Fibroblast of lung (primary cell): Measurements from ENCODE around the gene NKD1. TPM values are rescaled to one million over a fixed set of nuclear protein-coding genes. Genes with fewer than 3 reads are reported as not detected.

Source experiments
- DNase-seq, 2 donors: peaks; one replicate each; pipeline versions ENCODE4 v3.0.0 to v3.0.0-alpha.2; 2010; ENCODE audit warnings: low read depth in 2 of 2
- H2AFZ ChIP-seq: 2 replicates; pipeline ENCODE4 v1.5.1; 2012; ENCODE audit warnings: low read length, control low read depth, inconsistent platforms
- H3K27ac ChIP-seq: 2 replicates; pipeline ENCODE4 v1.5.1; 2011; ENCODE audit warnings: low read length, control low read depth; ENCODE audit not compliant: insufficient read depth
- H3K27me3 ChIP-seq: 2 replicates; pipeline ENCODE4 v1.5.1; 2011; ENCODE audit warnings: mild to moderate bottlenecking, low read length; ENCODE audit not compliant: control insufficient read depth, insufficient read depth
- H3K36me3 ChIP-seq: 2 replicates; pipeline ENCODE4 v1.5.1; 2011; ENCODE audit warnings: low read length; ENCODE audit not compliant: control insufficient read depth, insufficient read depth
- H3K4me1 ChIP-seq: 2 replicates; pipeline ENCODE4 v1.5.1; 2011; ENCODE audit warnings: low read length; ENCODE audit not compliant: control insufficient read depth, insufficient read depth; ENCODE audit errors: extremely low read depth
- H3K4me2 ChIP-seq: 2 replicates; pipeline ENCODE4 v1.5.1; 2011; ENCODE audit warnings: low read length, control low read depth; ENCODE audit not compliant: insufficient read depth; ENCODE audit errors: extremely low read depth
- H3K4me3 ChIP-seq, 4 experiments: fragments of 200-600 bp in 1 of 4; sonication (generic) in 1 of 4; replicated peaks in 1 of 4; 2 replicates each; pipeline ENCODE4 v1.5.1; 2011 to 2016; ENCODE audit warnings: low read length in 4 of 4, low read depth in 3 of 4, mild to moderate bottlenecking in 3 of 4, control low read depth in 2 of 4, inconsistent platforms in 1 of 4, mixed read lengths in 1 of 4; ENCODE audit not compliant: insufficient read depth in 1 of 4; ENCODE audit errors: control extremely low read depth in 1 of 4
- H3K79me2 ChIP-seq: 2 replicates; pipeline ENCODE4 v1.5.1; 2012; ENCODE audit warnings: mild to moderate bottlenecking, low read length, inconsistent platforms; ENCODE audit not compliant: control insufficient read depth, insufficient read depth
- H3K9ac ChIP-seq: 2 replicates; pipeline ENCODE4 v1.5.1; 2011; ENCODE audit warnings: mild to moderate bottlenecking, low read length, control low read depth; ENCODE audit not compliant: insufficient read depth
- H3K9me3 ChIP-seq: 2 replicates; pipeline ENCODE4 v1.5.1; 2012; ENCODE audit warnings: low read depth, low read length; ENCODE audit not compliant: control insufficient read depth, insufficient read depth
- H4K20me1 ChIP-seq: 2 replicates; pipeline ENCODE4 v1.5.1; 2011; ENCODE audit warnings: low read length; ENCODE audit not compliant: control insufficient read depth, insufficient read depth; ENCODE audit errors: extremely low read depth
- EZH2 ChIP-seq: IDR thresholded peaks from 2 replicates; pipeline ENCODE4 v1.5.1; 2012; ENCODE audit warnings: low read length, control low read depth, mild to moderate bottlenecking; ENCODE audit errors: missing control alignments
- polyA plus RNA-seq, 2 donors: library from polyadenylated mRNA; depleted of rRNA in 1 of 2; stranded (reverse) in 1 of 2; unstranded in 1 of 2; fragments of >200 nt; gene quantifications; 2 replicates each; pipeline ENCODE4 v1.2.1, GENCODE V29; 2011 to 2012; ENCODE audit warnings: missing spikeins in 1 of 2
- total RNA-seq: library from RNA; depleted of rRNA; stranded (reverse); fragments of >200 nt; gene quantifications from 2 replicates; pipeline ENCODE4 v1.2.1, GENCODE V29; 2014
- TF ChIP-seq, protein P1 (sequence below), 2 donors: IDR thresholded peaks in 1 of 2; conservative IDR thresholded peaks in 1 of 2; 1 replicate in 1 of 2; 2 replicates in 1 of 2; pipeline ENCODE4 v1.5.1; 2011 to 2012; ENCODE audit warnings: low read length in 2 of 2, control low read depth in 1 of 2, inconsistent platforms in 1 of 2, low read depth in 1 of 2, mild to moderate bottlenecking in 1 of 2

NKD1 gene
- total and polyA plus RNA-seq, 2 donors (not counting 1 experiment from before 2014, with no cell fraction given), result under 0.01 to 0.12 TPM

GRCh38 chr16:50537533-50538290 is 10.5 kb upstream of the NKD1 start:
- no peak overlapping the region for H3K4me2 ChIP-seq
- H4K20me1 ChIP-seq, result no peaks in the 10 kb centered on the region
- no peak for DNase-seq
- H3K36me3 ChIP-seq, result no peaks in the 10 kb centered on the region
- TF ChIP-seq EZH2, result no peak
- TF ChIP-seq, protein P1, sequence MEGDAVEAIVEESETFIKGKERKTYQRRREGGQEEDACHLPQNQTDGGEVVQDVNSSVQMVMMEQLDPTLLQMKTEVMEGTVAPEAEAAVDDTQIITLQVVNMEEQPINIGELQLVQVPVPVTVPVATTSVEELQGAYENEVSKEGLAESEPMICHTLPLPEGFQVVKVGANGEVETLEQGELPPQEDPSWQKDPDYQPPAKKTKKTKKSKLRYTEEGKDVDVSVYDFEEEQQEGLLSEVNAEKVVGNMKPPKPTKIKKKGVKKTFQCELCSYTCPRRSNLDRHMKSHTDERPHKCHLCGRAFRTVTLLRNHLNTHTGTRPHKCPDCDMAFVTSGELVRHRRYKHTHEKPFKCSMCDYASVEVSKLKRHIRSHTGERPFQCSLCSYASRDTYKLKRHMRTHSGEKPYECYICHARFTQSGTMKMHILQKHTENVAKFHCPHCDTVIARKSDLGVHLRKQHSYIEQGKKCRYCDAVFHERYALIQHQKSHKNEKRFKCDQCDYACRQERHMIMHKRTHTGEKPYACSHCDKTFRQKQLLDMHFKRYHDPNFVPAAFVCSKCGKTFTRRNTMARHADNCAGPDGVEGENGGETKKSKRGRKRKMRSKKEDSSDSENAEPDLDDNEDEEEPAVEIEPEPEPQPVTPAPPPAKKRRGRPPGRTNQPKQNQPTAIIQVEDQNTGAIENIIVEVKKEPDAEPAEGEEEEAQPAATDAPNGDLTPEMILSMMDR (conservative IDR thresholded peaks at IDR 0.05 in 1 of 2, IDR thresholded peaks at IDR 0.05 in 1 of 2; ENCODE audit: low read depth in 1 of 2, low read length in 2 of 2), result no peak
- no peaks in the 10 kb centered on the region for H3K79me2 ChIP-seq
- no peaks in the 10 kb centered on the region for H3K9me3 ChIP-seq
- no peak overlapping the region for H3K27ac ChIP-seq
- no peak overlapping the region for H3K9ac ChIP-seq
- H2AFZ ChIP-seq, result no peak overlapping the region
- no peaks in the 10 kb centered on the region for H3K4me1 ChIP-seq
- peaks cover 6% of the 10 kb centered on the region for H3K27me3 ChIP-seq
- no peak overlapping the region for H3K4me3 ChIP-seq

GRCh38 chr16:50538411-50539052 is 9.7 kb upstream of the NKD1 start:
- Histone ChIP-seq H3K9me3 (no peaks in the 10 kb centered on the region), H3K27ac (no peak overlapping the region), H3K4me2 (no peak overlapping the region), H3K9ac (no peak overlapping the region), H3K27me3 (peaks cover 7% of the 10 kb centered on the region), H3K4me3 (no peak overlapping the region), H4K20me1 (no peaks in the 10 kb centered on the region), H2AFZ (no peak overlapping the region), H3K79me2 (no peaks in the 10 kb centered on the region), H3K36me3 (no peaks in the 10 kb centered on the region), H3K4me1 (no peaks in the 10 kb centered on the region)
- DNase-seq, result no peak
- no peak for TF ChIP-seq EZH2
- TF ChIP-seq, protein P1 (conservative IDR thresholded peaks at IDR 0.05 in 1 of 2, IDR thresholded peaks at IDR 0.05 in 1 of 2; ENCODE audit: low read depth in 1 of 2, low read length in 2 of 2), result no peak

DNA sequence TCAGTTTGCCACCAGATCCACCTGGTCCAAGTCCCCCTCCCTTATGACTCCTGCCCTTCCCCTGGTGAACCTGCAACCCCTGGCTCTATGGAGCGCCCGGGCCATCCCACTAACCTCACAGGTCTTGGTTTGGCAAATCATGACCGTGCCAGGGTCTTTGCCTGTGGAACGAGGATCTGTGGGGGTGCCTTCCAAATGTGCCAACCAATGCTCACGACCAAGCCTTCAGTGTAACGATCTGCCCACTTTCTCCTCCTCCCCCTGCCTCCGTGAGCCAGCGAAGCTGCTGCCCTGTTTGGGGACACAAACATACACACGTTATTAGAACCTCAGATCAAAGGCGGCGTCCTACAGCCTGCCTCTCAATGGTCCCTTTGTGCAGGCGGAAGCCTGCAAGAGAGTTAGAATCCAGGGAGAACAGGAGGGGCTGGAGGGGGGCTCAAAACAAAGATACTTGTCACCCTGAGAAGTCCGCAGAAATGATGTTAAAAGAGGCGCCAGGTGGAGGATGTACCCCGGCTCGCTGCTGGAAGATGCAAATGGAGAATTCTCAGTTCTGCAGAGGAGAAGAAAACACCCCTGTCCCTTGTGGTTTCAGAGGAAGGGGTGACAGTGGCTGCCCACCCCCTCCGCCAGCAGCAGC is 9.0 kb upstream of the NKD1 start:
- peaks cover 13% of the 10 kb centered on the region for H3K27me3 ChIP-seq

More for the DNA sequence above, 9.0 kb upstream of the NKD1 start:
- H3K9me3 ChIP-seq, result no peaks in the 10 kb centered on the region
- no peak overlapping the region for H3K9ac ChIP-seq
- TF ChIP-seq, protein P1 (conservative IDR thresholded peaks at IDR 0.05 in 1 of 2, IDR thresholded peaks at IDR 0.05 in 1 of 2; ENCODE audit: low read depth in 1 of 2, low read length in 2 of 2), result no peak
- TF ChIP-seq EZH2, result no peak
- H2AFZ ChIP-seq, result no peak overlapping the region
- no peak overlapping the region for H3K4me2 ChIP-seq
- no peaks in the 10 kb centered on the region for H4K20me1 ChIP-seq
- no peak for DNase-seq
- no peaks in the 10 kb centered on the region for H3K4me1 ChIP-seq
- no peak overlapping the region for H3K4me3 ChIP-seq
- H3K27ac ChIP-seq, result no peak overlapping the region
- H3K79me2 ChIP-seq, result no peaks in the 10 kb centered on the region
- H3K36me3 ChIP-seq, result no peaks in the 10 kb centered on the region
